Measurements from ENCODE around the gene KBTBD6. TPM values are rescaled to one million over a fixed set of nuclear protein-coding genes. Genes with fewer than 3 reads are reported as not detected.

Gene KBTBD6
- total RNA-seq, 1 donor from 2014 or later = 11.3 TPM

GRCh38 chr13:41162151-41162550 lies 29.5 kb upstream of the KBTBD6 start:
- Mint-ChIP-seq H3K27me3 (ENCODE audit: low read depth) (no peaks in the 10 kb centered on the region), H3K36me3 (no peaks in the 10 kb centered on the region), H3K4me1 (no peaks in the 10 kb centered on the region), H3K27ac (no peak overlapping the region), H3K4me3 (no peak overlapping the region), H3K9me3 (peaks cover 9% of the 10 kb centered on the region)
- no peak for DNase-seq (ENCODE audit: low spot score in 2 of 2, unreplicated experiment in 2 of 2)
- no peak for TF ChIP-seq CTCF (IDR thresholded peaks at IDR 0.05; ENCODE audit: unreplicated experiment)

- no peaks in the 10 kb centered on the region for H3K4me1 Mint-ChIP-seq
- no peak overlapping the region for H3K27ac Mint-ChIP-seq
- TF ChIP-seq CTCF (IDR thresholded peaks at IDR 0.05; ENCODE audit: unreplicated experiment) = no peak
Observed at GRCh38 chr13:41159174-41159573, 26.6 kb upstream of the KBTBD6 start.

GRCh38 chr13:41157048-41157717 lies 24.6 kb upstream of the KBTBD6 start:
- Mint-ChIP-seq H3K9me3 (peaks cover 12% of the 10 kb centered on the region), H3K27ac (no peak overlapping the region), H3K36me3 (no peaks in the 10 kb centered on the region), H3K4me1 (no peaks in the 10 kb centered on the region), H3K27me3 (ENCODE audit: low read depth) (no peaks in the 10 kb centered on the region), H3K4me3 (no peak overlapping the region)
- TF ChIP-seq CTCF (IDR thresholded peaks at IDR 0.05; ENCODE audit: unreplicated experiment) = no peak
- no peak for DNase-seq (ENCODE audit: low spot score in 2 of 2, unreplicated experiment in 2 of 2)

More at GRCh38 chr13:41159174-41159573, 26.6 kb upstream of the KBTBD6 start:
- H3K36me3 Mint-ChIP-seq = no peaks in the 10 kb centered on the region
- no peak overlapping the region for H3K4me3 Mint-ChIP-seq
- no peak for DNase-seq (ENCODE audit: low spot score in 2 of 2, unreplicated experiment in 2 of 2)
- peaks cover 5% of the 10 kb centered on the region for H3K9me3 Mint-ChIP-seq
- no peaks in the 10 kb centered on the region for H3K27me3 Mint-ChIP-seq (ENCODE audit: low read depth)

GRCh38 chr13:41156620-41157019 lies 24.0 kb upstream of the KBTBD6 start:
- no peak overlapping the region for H3K27ac Mint-ChIP-seq
- DNase-seq (ENCODE audit: low spot score in 2 of 2, unreplicated experiment in 2 of 2) = no peak
- H3K9me3 Mint-ChIP-seq = peaks cover 17% of the 10 kb centered on the region
- no peaks in the 10 kb centered on the region for H3K4me1 Mint-ChIP-seq
- no peak overlapping the region for H3K4me3 Mint-ChIP-seq
- H3K27me3 Mint-ChIP-seq (ENCODE audit: low read depth) = no peaks in the 10 kb centered on the region
- peaks cover 4% of the 10 kb centered on the region for H3K36me3 Mint-ChIP-seq
- no peak for TF ChIP-seq CTCF (IDR thresholded peaks at IDR 0.05; ENCODE audit: unreplicated experiment)

GRCh38 chr13:41154042-41154441 lies 21.4 kb upstream of the KBTBD6 start:
- no peak for TF ChIP-seq CTCF (IDR thresholded peaks at IDR 0.05; ENCODE audit: unreplicated experiment)
- Mint-ChIP-seq H3K27me3 (ENCODE audit: low read depth) (no peaks in the 10 kb centered on the region), H3K27ac (no peak overlapping the region), H3K4me3 (no peak overlapping the region), H3K9me3 (peaks cover 43% of the 10 kb centered on the region), H3K4me1 (no peaks in the 10 kb centered on the region), H3K36me3 (peaks cover 28% of the 10 kb centered on the region)
- no peak for DNase-seq (ENCODE audit: low spot score in 2 of 2, unreplicated experiment in 2 of 2)

Data from mesothelial cell of epicardium (in vitro differentiated cells).